NT2/D1 (cell line): ENCODE measurements around the gene TIMM29.

Experiments used
- DNase-seq: peaks from one replicate; pipeline ENCODE4 v3.0.0-alpha.2; 2011; ENCODE audit warnings: low read depth, low spot score
- H3K27me3 ChIP-seq: 2 replicates; pipeline ENCODE4 v1.6.0; 2011; ENCODE audit warnings: mild to moderate bottlenecking; ENCODE audit not compliant: insufficient read length, insufficient read depth
- H3K36me3 ChIP-seq: 2 replicates; pipeline ENCODE4 v1.6.1; 2011; ENCODE audit warnings: mild to moderate bottlenecking, low read length, mixed read lengths; ENCODE audit not compliant: insufficient read depth, insufficient read length
- H3K4me1 ChIP-seq: 2 replicates; pipeline ENCODE4 v1.5.1; 2011; ENCODE audit not compliant: insufficient read depth, insufficient read length
- H3K4me3 ChIP-seq: 2 replicates; pipeline ENCODE4 v1.5.1; 2011; ENCODE audit warnings: low read depth; ENCODE audit not compliant: insufficient read length
- H3K9ac ChIP-seq: 2 replicates; pipeline ENCODE4 v1.6.0; 2011; ENCODE audit warnings: low read depth; ENCODE audit not compliant: insufficient read length
- H3K9me3 ChIP-seq: 2 replicates; pipeline ENCODE4 v1.5.1; 2011; ENCODE audit warnings: mild to moderate bottlenecking, low read length; ENCODE audit not compliant: insufficient read depth
- SUZ12 ChIP-seq: IDR thresholded peaks from 2 replicates; pipeline ENCODE4 v1.6.1; 2011; ENCODE audit not compliant: insufficient read length, insufficient read depth; ENCODE audit errors: extremely low read depth
- YY1 ChIP-seq: IDR thresholded peaks from 2 replicates; pipeline ENCODE4 v1.6.1; 2011; ENCODE audit not compliant: insufficient read length, insufficient read depth
- ZNF274 ChIP-seq: IDR thresholded peaks from 2 replicates; pipeline ENCODE4 v1.6.1; 2011; ENCODE audit warnings: mild to moderate bottlenecking, low read depth, low read length

Gene TIMM29

GRCh38 chr19:10928563-10929401 lies at the start of gene TIMM29, which contains the start of gene YIPF2:
TIMM29 (plus strand) TSS chr19:10928811; CDS start chr19:10928823, 12 bp downstream.
YIPF2 (minus strand) TSS chr19:10928639; CDS start chr19:10928410, 229 bp downstream.
- peak; percentile 97 for DNase-seq

GRCh38 chr19:10881403-10882107 lies 47.1 kb upstream of the TIMM29 start:
- no peak for DNase-seq
- no peaks in the 10 kb centered on the region for H3K9me3 ChIP-seq
- no peaks in the 10 kb centered on the region for H3K27me3 ChIP-seq
- H3K9ac ChIP-seq: peak overlapping the region; percentile 39
- H3K4me3 ChIP-seq: no peak overlapping the region
- H3K36me3 ChIP-seq: peaks cover 21% of the 10 kb centered on the region
- no peak for TF ChIP-seq SUZ12
- TF ChIP-seq YY1: no peak
- no peak for TF ChIP-seq ZNF274
- H3K4me1 ChIP-seq: peaks cover 35% of the 10 kb centered on the region

More at GRCh38 chr19:10928563-10929401, at the start of gene TIMM29, which contains the start of gene YIPF2:
- peaks cover 9% of the 10 kb centered on the region for H3K4me1 ChIP-seq
- no peaks in the 10 kb centered on the region for H3K27me3 ChIP-seq
- H3K9ac ChIP-seq: peak within 1 kb of the TSS; percentile 99
- peak; percentile 71 for TF ChIP-seq YY1
- no peak for TF ChIP-seq ZNF274
- no peak for TF ChIP-seq SUZ12
- H3K4me3 ChIP-seq: peak within 1 kb of the TSS; percentile 100
- H3K9me3 ChIP-seq: no peaks in the 10 kb centered on the region
- peaks cover 58% of the 10 kb centered on the region for H3K36me3 ChIP-seq

- H3K9ac ChIP-seq: peak overlapping the region; percentile 39
- peaks cover 40% of the 10 kb centered on the region for H3K4me1 ChIP-seq
- no peak for DNase-seq
- H3K36me3 ChIP-seq: peaks cover 16% of the 10 kb centered on the region
- no peaks in the 10 kb centered on the region for H3K27me3 ChIP-seq
- no peak for TF ChIP-seq ZNF274
- no peak for TF ChIP-seq SUZ12
- TF ChIP-seq YY1: no peak
- no peak overlapping the region for H3K4me3 ChIP-seq
- H3K9me3 ChIP-seq: no peaks in the 10 kb centered on the region
These were observed 46.5 kb upstream of the TIMM29 start for GRCh38 chr19:10882108-10882457.

GRCh38 chr19:10884274-10884673 lies 44.3 kb upstream of the TIMM29 start:
- H3K9ac ChIP-seq: no peak overlapping the region
- peaks cover 16% of the 10 kb centered on the region for H3K36me3 ChIP-seq
- H3K9me3 ChIP-seq: no peaks in the 10 kb centered on the region
- H3K4me1 ChIP-seq: peaks cover 57% of the 10 kb centered on the region
- H3K4me3 ChIP-seq: no peak overlapping the region
- no peaks in the 10 kb centered on the region for H3K27me3 ChIP-seq
- TF ChIP-seq YY1: no peak
- no peak for TF ChIP-seq SUZ12
- TF ChIP-seq ZNF274: no peak
- DNase-seq: no peak

- Histone ChIP-seq H3K9me3 (no peaks in the 10 kb centered on the region), H3K4me1 (peaks cover 47% of the 10 kb centered on the region), H3K27me3 (no peaks in the 10 kb centered on the region), H3K36me3 (peaks cover 8% of the 10 kb centered on the region), H3K4me3 (no peak overlapping the region), H3K9ac (no peak overlapping the region)
- DNase-seq: no peak
- TF ChIP-seq SUZ12 (no peak), ZNF274 (no peak), YY1 (no peak)
These were observed 43.1 kb upstream of the TIMM29 start for GRCh38 chr19:10885201-10886169.

GRCh38 chr19:10887616-10888367 lies 40.8 kb upstream of the TIMM29 start:
- H3K9ac ChIP-seq: peak overlapping the region; percentile 81
- peaks cover 49% of the 10 kb centered on the region for H3K4me1 ChIP-seq
- H3K4me3 ChIP-seq: no peak overlapping the region
- no peaks in the 10 kb centered on the region for H3K9me3 ChIP-seq
- H3K27me3 ChIP-seq: no peaks in the 10 kb centered on the region
- H3K36me3 ChIP-seq: peaks cover 6% of the 10 kb centered on the region
- DNase-seq: no peak
- TF ChIP-seq SUZ12 (no peak), YY1 (no peak), ZNF274 (no peak)
